Brain microvascular endothelial cell (primary cell): Measurements from ENCODE around the gene ARHGEF12.

Experiments used
- DNase-seq: peaks from one replicate; pipeline ENCODE4 v3.0.0-alpha.2; 2020
- H3K27ac ChIP-seq: fragments of 250-450 bp; sonication (Bioruptor Pico); 2 replicates; pipeline ENCODE4 v1.5.1; 2020; ENCODE audit warnings: mild to moderate bottlenecking, moderate library complexity
- H3K27me3 ChIP-seq: fragments of 250-450 bp; sonication (Bioruptor Pico); replicated peaks from 2 replicates; pipeline ENCODE4 v1.5.1; 2020; ENCODE audit warnings: mild to moderate bottlenecking
- H3K36me3 ChIP-seq: fragments of 250-450 bp; sonication (Bioruptor Pico); replicated peaks from 2 replicates; pipeline ENCODE4 v1.5.1; 2020; ENCODE audit warnings: mild to moderate bottlenecking
- H3K4me3 ChIP-seq: 2 replicates; pipeline ENCODE4 v1.5.1; 2011; ENCODE audit warnings: low read depth, mild to moderate bottlenecking, control low read depth, low read length, moderate library complexity
- in situ Hi-C: cut with HindIII; loops from 2 replicates; pipeline ENCODE4 v1.10.0; 2017; ENCODE audit warnings: low sequenced_read_pairs, low pct_ligation_motif_present
- TF ChIP-seq, protein P1 (sequence below): IDR thresholded peaks from 2 replicates; pipeline ENCODE4 v1.5.1; 2011; ENCODE audit warnings: low read depth, mild to moderate bottlenecking, moderate library complexity, low read length, control low read depth, inconsistent platforms; ENCODE audit errors: missing control alignments

ARHGEF12 gene

GRCh38 chr11:120532832-120533196 is 196.6 kb downstream of the ARHGEF12 start:
- in situ Hi-C loops, result no loop called here

DNA sequence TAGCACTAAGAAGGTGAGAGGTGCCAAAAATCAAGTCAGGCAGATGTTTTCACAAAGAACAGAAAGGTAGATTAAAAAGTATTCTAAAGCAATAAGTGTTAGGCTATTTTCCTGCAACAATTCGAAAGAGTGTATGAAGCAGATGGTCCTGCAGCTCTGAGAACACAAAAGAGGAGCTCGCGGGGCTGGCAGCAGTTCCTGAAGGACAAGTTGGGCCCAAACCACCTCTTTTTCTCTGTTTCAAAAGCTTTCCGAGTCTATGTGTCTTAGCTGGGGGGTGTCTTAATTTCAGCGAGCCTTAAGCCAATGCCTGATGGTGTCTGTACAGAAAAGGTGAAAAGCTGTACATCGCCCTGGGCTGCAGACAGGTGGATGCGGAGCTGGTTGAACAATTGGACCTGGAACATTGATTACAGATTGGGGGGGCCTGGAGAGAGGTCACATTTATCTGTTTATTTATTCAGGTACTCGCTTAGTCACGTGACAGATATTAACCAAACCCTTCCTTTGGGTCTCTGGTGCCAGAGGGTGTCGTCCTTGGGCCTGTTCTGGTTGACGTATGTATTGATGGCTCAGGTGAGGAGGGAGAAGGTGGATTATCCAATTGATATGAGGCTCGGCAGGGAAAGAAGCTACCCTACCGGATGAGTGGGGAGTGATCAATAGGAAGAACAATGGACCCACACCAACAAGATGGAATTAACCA is 200.0 kb downstream of the ARHGEF12 start:
- in situ Hi-C loops, result no loop called here
- TF ChIP-seq, protein P1, sequence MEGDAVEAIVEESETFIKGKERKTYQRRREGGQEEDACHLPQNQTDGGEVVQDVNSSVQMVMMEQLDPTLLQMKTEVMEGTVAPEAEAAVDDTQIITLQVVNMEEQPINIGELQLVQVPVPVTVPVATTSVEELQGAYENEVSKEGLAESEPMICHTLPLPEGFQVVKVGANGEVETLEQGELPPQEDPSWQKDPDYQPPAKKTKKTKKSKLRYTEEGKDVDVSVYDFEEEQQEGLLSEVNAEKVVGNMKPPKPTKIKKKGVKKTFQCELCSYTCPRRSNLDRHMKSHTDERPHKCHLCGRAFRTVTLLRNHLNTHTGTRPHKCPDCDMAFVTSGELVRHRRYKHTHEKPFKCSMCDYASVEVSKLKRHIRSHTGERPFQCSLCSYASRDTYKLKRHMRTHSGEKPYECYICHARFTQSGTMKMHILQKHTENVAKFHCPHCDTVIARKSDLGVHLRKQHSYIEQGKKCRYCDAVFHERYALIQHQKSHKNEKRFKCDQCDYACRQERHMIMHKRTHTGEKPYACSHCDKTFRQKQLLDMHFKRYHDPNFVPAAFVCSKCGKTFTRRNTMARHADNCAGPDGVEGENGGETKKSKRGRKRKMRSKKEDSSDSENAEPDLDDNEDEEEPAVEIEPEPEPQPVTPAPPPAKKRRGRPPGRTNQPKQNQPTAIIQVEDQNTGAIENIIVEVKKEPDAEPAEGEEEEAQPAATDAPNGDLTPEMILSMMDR, result no peak
- Histone ChIP-seq H3K36me3 (no peaks in the 10 kb centered on the region), H3K27me3 (no peaks in the 10 kb centered on the region), H3K4me3 (no peak overlapping the region), H3K27ac (no peak overlapping the region)
- no peak for DNase-seq

More at GRCh38 chr11:120532832-120533196, 196.6 kb downstream of the ARHGEF12 start:
- Histone ChIP-seq H3K4me3 (no peak overlapping the region), H3K27ac (no peak overlapping the region), H3K36me3 (no peaks in the 10 kb centered on the region), H3K27me3 (no peaks in the 10 kb centered on the region)
- DNase-seq, result no peak
- TF ChIP-seq, protein P1, result no peak

DNA sequence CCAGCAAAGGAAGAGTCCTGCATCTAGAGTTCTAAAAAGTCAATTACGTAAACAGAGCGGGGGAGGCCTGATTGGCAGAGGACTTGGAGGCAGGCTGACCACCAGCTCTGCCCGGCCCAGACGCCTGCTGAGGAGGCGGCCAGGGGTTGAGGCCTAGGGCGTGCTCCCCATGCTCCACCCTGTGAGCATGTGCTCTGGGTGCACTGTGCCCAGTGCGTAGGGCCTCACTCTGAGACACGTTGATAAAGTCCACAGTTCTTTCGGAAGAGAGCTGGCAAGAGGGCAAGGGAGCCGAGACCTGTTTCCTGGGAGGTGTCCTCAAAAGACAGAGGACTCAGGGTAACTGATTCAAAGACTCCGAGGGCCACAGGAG is 200.6 kb downstream of the ARHGEF12 start:
- TF ChIP-seq, protein P1, result no peak
- no peak overlapping the region for H3K27ac ChIP-seq
- DNase-seq, result no peak
- H3K36me3 ChIP-seq, result no peaks in the 10 kb centered on the region
- H3K4me3 ChIP-seq, result no peak overlapping the region
- in situ Hi-C loops, result no loop called here
- H3K27me3 ChIP-seq, result no peaks in the 10 kb centered on the region

- DNase-seq, result no peak
- in situ Hi-C loops, result no loop called here
- no peak overlapping the region for H3K27ac ChIP-seq
- no peaks in the 10 kb centered on the region for H3K36me3 ChIP-seq
- H3K27me3 ChIP-seq, result no peaks in the 10 kb centered on the region
- TF ChIP-seq, protein P1, result no peak
- H3K4me3 ChIP-seq, result no peak overlapping the region
These were observed 201.8 kb downstream of the ARHGEF12 start for GRCh38 chr11:120537996-120538395.

- in situ Hi-C loops, result no loop called here
- no peak for DNase-seq
- H3K4me3 ChIP-seq, result no peak overlapping the region
These were observed 202.5 kb downstream of the ARHGEF12 start for GRCh38 chr11:120538707-120539106.

More at GRCh38 chr11:120538707-120539106, 202.5 kb downstream of the ARHGEF12 start:
- TF ChIP-seq, protein P1, result no peak
- Histone ChIP-seq H3K36me3 (no peaks in the 10 kb centered on the region), H3K27ac (no peak overlapping the region), H3K27me3 (no peaks in the 10 kb centered on the region)
